K562 (cell line): ENCODE data around the gene SLC43A2. TPM values are rescaled to one million over a fixed set of nuclear protein-coding genes. Genes with fewer than 3 reads are reported as not detected.

ENCODE experiments used
- ATAC-seq: fragments of 200-7000 bp; cut with Tn5 transposase; 3 replicates; pipeline ENCODE4 v1.9.1; 2020; ENCODE audit warnings: moderate library complexity
- BruUV-seq: library from RNA; stranded (reverse); fragments of 400-500 nt; replicated peaks from 2 replicates; lab custom pipeline; 2021; lab: Mats Ljungman, UMichigan
- CTCF ChIA-PET: fragments of 300-600 bp; formaldehyde crosslinking; extraction: SDS; loops from one replicate; lab custom pipeline; 2021; ENCODE audit warnings: low intra/inter-chr PET ratio; lab: Yijun Ruan, JAX
- POLR2A ChIA-PET: fragments of 300-600, 350-650 bp; sonication (Branson Sonifier 250); formaldehyde crosslinking; extraction: SDS; loops from one replicate; lab custom pipeline; 2021; ENCODE audit warnings: antibody characterized with exemption, inconsistent platforms; lab: Yijun Ruan, JAX
- DNase-seq, 4 experiments: peaks; one replicate each; pipeline versions ENCODE4 v3.0.0 to v3.0.0-alpha.2; 2011 to 2018; ENCODE audit warnings: low spot score in 3 of 4, mixed read lengths in 3 of 4; ENCODE audit errors: extremely low read depth in 1 of 4
- FAIRE-seq: peaks from 2 replicates; lab custom pipeline; 2011; peaks lifted over from hg19 to GRCh38; lab: Jason Lieb, UNC
- H2AFZ ChIP-seq: 2 replicates; pipeline ENCODE4 v1.6.0; 2011; ENCODE audit warnings: low read depth, low read length, control low read depth, inconsistent platforms
- H3K27ac ChIP-seq: fragments of 200-600 bp; 3 replicates; pipeline ENCODE4 v1.8.0; 2011; ENCODE audit warnings: low read depth, mild to moderate bottlenecking, control low read depth, inconsistent platforms, low read length, moderate library complexity, mixed read lengths; ENCODE audit errors: extremely low read depth
- H3K27me3 ChIP-seq, 2 experiments: fragments of 300-600 bp in 1 of 2; 2 replicates in 1 of 2; 3 replicates in 1 of 2; pipeline versions ENCODE4 v1.6.0 to v1.8.0; 2011; ENCODE audit warnings: inconsistent platforms in 2 of 2, low read length in 2 of 2, mild to moderate bottlenecking in 1 of 2, mixed read lengths in 1 of 2, moderate library complexity in 1 of 2; ENCODE audit not compliant: control insufficient read depth in 2 of 2, insufficient read depth in 2 of 2
- H3K36me3 ChIP-seq: fragments of 300-600 bp; 3 replicates; pipeline ENCODE4 v1.8.0; 2011; ENCODE audit warnings: mild to moderate bottlenecking, low read length, inconsistent platforms; ENCODE audit not compliant: control insufficient read depth, insufficient read depth
- H3K4me1 ChIP-seq, 2 experiments: fragments of 200-600 bp in 1 of 2; replicated peaks in 1 of 2; 2 replicates in 1 of 2; 3 replicates in 1 of 2; pipeline versions ENCODE4 v1.5.1 to v1.8.0; 2011; ENCODE audit warnings: inconsistent platforms in 2 of 2, low read length in 2 of 2, mild to moderate bottlenecking in 1 of 2, mixed read lengths in 1 of 2, moderate library complexity in 1 of 2; ENCODE audit not compliant: control insufficient read depth in 2 of 2, insufficient read depth in 2 of 2
- H3K4me2 ChIP-seq: 2 replicates; pipeline ENCODE4 v1.6.1; 2011; ENCODE audit warnings: low read length, control low read depth, inconsistent platforms, mixed read lengths; ENCODE audit not compliant: insufficient read depth
- H3K4me3 ChIP-seq: fragments of 200-600 bp; sonication (generic), shearing (Covaris generic); 2 replicates; pipeline ENCODE4 v1.5.1; 2016; ENCODE audit warnings: control low read depth, inconsistent platforms
- H3K79me2 ChIP-seq: fragments of 200-600 bp; 3 replicates; pipeline ENCODE4 v1.8.0; 2011; ENCODE audit warnings: low read length, inconsistent platforms; ENCODE audit not compliant: control insufficient read depth, insufficient read depth
- H3K9ac ChIP-seq, 2 experiments: 2 replicates each; pipeline versions ENCODE4 v1.6.0 to v1.6.1; 2011; ENCODE audit warnings: low read depth in 2 of 2, low read length in 2 of 2, control low read depth in 1 of 2, inconsistent platforms in 1 of 2, mild to moderate bottlenecking in 1 of 2, mixed read lengths in 1 of 2; ENCODE audit not compliant: insufficient read depth in 1 of 2
- H3K9me1 ChIP-seq: one replicate; pipeline ENCODE4 v1.6.0; 2011; ENCODE audit warnings: inconsistent platforms, mild to moderate bottlenecking, low read length, moderate library complexity; ENCODE audit not compliant: control insufficient read depth, insufficient read depth
- H3K9me3 ChIP-seq: replicated peaks from 2 replicates; pipeline ENCODE4 v1.5.1; 2011; ENCODE audit warnings: low read depth, low read length, inconsistent platforms; ENCODE audit not compliant: control insufficient read depth, insufficient read depth
- H4K20me1 ChIP-seq: replicated peaks from 2 replicates; pipeline ENCODE4 v1.6.1; 2011; ENCODE audit warnings: low read length, inconsistent platforms, mixed read lengths; ENCODE audit not compliant: control insufficient read depth, insufficient read depth
- ARNT ChIP-seq, 2 experiments: fragments of 450-650 bp; IDR thresholded peaks; 2 replicates each; pipeline ENCODE4 v1.6.1; 2016; ENCODE audit warnings: mild to moderate bottlenecking in 1 of 2
- DIDO1 ChIP-seq: fragments of 450-650 bp; IDR thresholded peaks from 2 replicates; pipeline ENCODE4 v1.6.1; 2016; ENCODE audit warnings: low read depth, missing biosample characterization, missing genetic modification characterization
- FOS ChIP-seq: IDR thresholded peaks from 3 replicates; pipeline ENCODE4 v1.6.1; 2011; ENCODE audit not compliant: insufficient read length; ENCODE audit errors: extremely low read depth
- HSF4 ChIP-seq: fragments of 250-450 bp; sonication (Bioruptor Pico); IDR thresholded peaks from 2 replicates; pipeline ENCODE4 v2.1.2; 2022; ENCODE audit warnings: mild to moderate bottlenecking, moderate library complexity, borderline replicate concordance
- PPARD ChIP-seq: fragments of 250-450 bp; sonication (Bioruptor Pico); IDR thresholded peaks from 2 replicates; pipeline ENCODE4 v1.8.0; 2022; ENCODE audit warnings: inconsistent platforms, mild to moderate bottlenecking, moderate library complexity
- PURB ChIP-seq: sonication (generic); formaldehyde crosslinking; IDR thresholded peaks from 2 replicates; pipeline ENCODE4 v1.9.0; 2021; ENCODE audit warnings: low read depth, mild to moderate bottlenecking, missing genetic modification reagents
- SREBF1 ChIP-seq: fragments of 150-350 bp; IDR thresholded peaks from 2 replicates; pipeline ENCODE4 v1.6.1; 2014; ENCODE audit warnings: antibody characterized with exemption, low read depth, low read length, borderline replicate concordance
- YY1 ChIP-seq, 3 experiments: IDR thresholded peaks; 2 replicates each; pipeline ENCODE4 v1.6.1; 2011; ENCODE audit warnings: low read length in 2 of 3, mild to moderate bottlenecking in 2 of 3, moderate library complexity in 2 of 3, borderline replicate concordance in 1 of 3, control low read depth in 1 of 3, low read depth in 1 of 3; ENCODE audit not compliant: insufficient read depth in 3 of 3, insufficient replicate concordance in 2 of 3, control insufficient read depth in 1 of 3, insufficient read length in 1 of 3; ENCODE audit errors: extremely low read depth in 1 of 3
- ZNF324 ChIP-seq: fragments of 250-450 bp; sonication (Bioruptor Pico); IDR thresholded peaks from 2 replicates; pipeline ENCODE4 v1.4.0; 2020; ENCODE audit warnings: mild to moderate bottlenecking
- ZNF431 ChIP-seq: sonication (generic); formaldehyde crosslinking; IDR thresholded peaks from 2 replicates; pipeline ENCODE4 v1.8.0; 2022; ENCODE audit warnings: mild to moderate bottlenecking, missing genetic modification reagents
- WGBS: fragments of 100-300 bp; shearing (Covaris generic); methylation state at CpG from one replicate; pipeline ENCODE4 v1.1.6; 2016; ENCODE audit warnings: low coverage, mixed read lengths; ENCODE audit not compliant: insufficient coverage; ENCODE audit errors: missing lambda C conversion rate; 5-methylcytosine and 5-hydroxymethylcytosine counted together
- in situ Hi-C: fragments of 300-500 bp; cut with MboI; formaldehyde crosslinking; loops from 4 replicates; pipeline ENCODE4 v1.15.0; 2018; ENCODE audit warnings: inconsistent platforms, mixed read lengths
- intact Hi-C: fragments of 100-400 bp; cut with micrococcal nuclease; formaldehyde crosslinking; loops from 2 replicates; pipeline ENCODE4 v1.14.2; 2022
- polyA plus RNA-seq, 8 experiments: library from polyadenylated mRNA; depleted of rRNA in 4 of 8; stranded (reverse) in 5 of 8; unstranded in 3 of 8; fragments of >200 nt; fragmentation: Nextera tagmentation in 2 of 8; fragmentation: Illumina TruSeq in 1 of 8; extraction: Ambion mirVana in 2 of 8; extraction: Trizol in 1 of 8; gene quantifications; 2 replicates each; pipeline versions ENCODE4 v1.2.1 to v1.2.3, GENCODE V29; 2011 to 2014; ENCODE audit warnings: inconsistent platforms in 1 of 8, missing spikeins in 1 of 8
- total RNA-seq, 7 experiments: library from RNA; depleted of rRNA in 6 of 7; stranded (reverse); fragments of >200 nt in 6 of 7; fragmentation: Illumina TruSeq in 2 of 7; extraction: Trizol in 2 of 7; gene quantifications; 2 replicates each; pipeline versions ENCODE4 v1.2.1 to v1.2.3, GENCODE V29; 2011 to 2021; ENCODE audit warnings: low replicate concordance in 1 of 7
- TF ChIP-seq, protein P1 (sequence below): fragments of 250-450 bp; sonication (Bioruptor Pico); IDR thresholded peaks from 2 replicates; pipeline ENCODE4 v1.8.0; 2022; ENCODE audit warnings: moderate library complexity, mild to moderate bottlenecking, inconsistent platforms
- TF ChIP-seq, protein P2 (sequence below): fragments of 450-650 bp; conservative IDR thresholded peaks from 2 replicates; pipeline ENCODE4 v1.6.1; 2016; ENCODE audit warnings: missing genetic modification characterization, low read depth, mild to moderate bottlenecking, missing compliant biosample characterization, moderate library complexity

The SLC43A2 gene
- total and polyA plus RNA-seq, 9 of the 15 experiments (the other 6 are each of a cell fraction or from before 2014, with no cell fraction given) = 0.03 to 10.2 (median 3.6) TPM

DNA sequence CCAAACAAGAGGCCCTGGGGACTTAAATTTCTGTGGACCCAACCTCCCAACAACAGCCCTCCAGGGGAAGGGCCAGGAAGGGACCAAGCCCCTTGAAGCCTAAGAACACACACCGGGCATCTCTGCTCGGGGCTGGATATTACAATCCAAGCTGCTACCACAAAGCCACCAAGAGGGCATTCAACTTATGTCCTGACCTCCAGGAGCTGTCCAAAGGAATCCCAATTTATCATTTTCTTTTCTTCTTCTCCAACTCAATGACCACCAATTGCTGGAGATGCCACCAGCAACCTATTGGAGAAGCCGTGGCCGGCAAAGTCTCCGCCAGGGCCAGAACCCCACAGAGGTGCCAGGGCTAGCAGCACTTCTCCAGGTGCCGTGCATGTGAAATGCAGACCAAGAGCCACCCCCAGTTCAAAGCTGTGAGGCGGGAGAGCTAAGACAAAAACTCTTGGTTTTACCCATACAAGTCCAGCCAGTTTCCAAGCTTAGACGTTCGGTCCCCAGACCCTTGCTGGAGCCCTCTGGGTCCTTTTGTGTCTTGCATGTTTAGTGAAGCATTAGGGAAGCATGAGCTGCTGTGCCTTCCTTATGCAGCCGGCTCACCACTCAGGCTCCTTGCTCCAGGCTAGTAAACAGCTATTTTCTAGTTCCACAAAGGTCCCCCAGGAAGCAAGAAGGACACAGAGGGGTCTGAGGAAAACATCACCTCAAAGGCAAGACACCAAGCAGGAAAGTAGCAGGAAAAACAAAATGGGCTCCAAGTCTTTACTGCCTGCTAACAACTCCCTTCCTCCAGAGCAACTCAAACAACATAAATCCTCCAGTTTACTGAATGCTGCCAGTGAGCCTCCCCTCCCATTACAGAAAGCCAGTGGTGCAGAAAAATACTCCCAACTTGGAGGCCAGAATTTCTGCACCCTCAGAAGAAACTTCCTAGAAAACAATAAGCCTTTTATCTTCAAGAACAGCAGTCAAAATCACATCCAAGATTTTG is 69.3 kb downstream of the SLC43A2 start:
- H3K9me1 ChIP-seq = no peaks in the 10 kb centered on the region
- ChIA-PET CTCF (no interaction called here), POLR2A (interaction anchor here (0.5 to 0.7 kb wide), 2 partner anchors 38 to 118 kb away, joined by 3 to 5 read pairs; no protein-coding TSS in a partner anchor)
- peaks cover 18% of the 10 kb centered on the region for H4K20me1 ChIP-seq
- peaks cover 39% of the 10 kb centered on the region for H3K79me2 ChIP-seq
- H3K36me3 ChIP-seq = peaks cover 31% of the 10 kb centered on the region; the same call in 2 of the 3 replicates
- DNase-seq (no peak), FAIRE-seq (no peak), ATAC-seq (no peak)
- no peaks in the 10 kb centered on the region for H3K9me3 ChIP-seq
- BruUV-seq = no TSS peak
- TF ChIP-seq PURB (CRISPR knock-in tag) (no peak), ZNF324 (CRISPR knock-in tag) (no peak), SREBF1 (no peak), FOS (no peak), ZNF431 (CRISPR knock-in tag) (no peak), HSF4 (CRISPR knock-in tag) (no peak), PPARD (CRISPR knock-in tag) (no peak), ARNT (IDR thresholded peaks at IDR 0.05) (no peak), DIDO1 (tag) (no peak), YY1 (IDR thresholded peaks at IDR 0.05; ENCODE audit: borderline replicate concordance in 1 of 3, control insufficient read depth in 1 of 3, extremely low read depth in 1 of 3, insufficient read depth in 3 of 3, insufficient read length in 1 of 3, insufficient replicate concordance in 2 of 3, low read depth in 1 of 3, low read length in 2 of 3) (no peak)
- TF ChIP-seq, protein P1, sequence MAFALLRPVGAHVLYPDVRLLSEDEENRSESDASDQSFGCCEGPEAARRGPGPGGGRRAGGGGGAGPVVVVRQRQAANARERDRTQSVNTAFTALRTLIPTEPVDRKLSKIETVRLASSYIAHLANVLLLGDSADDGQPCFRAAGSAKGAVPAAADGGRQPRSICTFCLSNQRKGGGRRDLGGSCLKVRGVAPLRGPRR (CRISPR knock-in tag) = no peak
- TF ChIP-seq, protein P2, sequence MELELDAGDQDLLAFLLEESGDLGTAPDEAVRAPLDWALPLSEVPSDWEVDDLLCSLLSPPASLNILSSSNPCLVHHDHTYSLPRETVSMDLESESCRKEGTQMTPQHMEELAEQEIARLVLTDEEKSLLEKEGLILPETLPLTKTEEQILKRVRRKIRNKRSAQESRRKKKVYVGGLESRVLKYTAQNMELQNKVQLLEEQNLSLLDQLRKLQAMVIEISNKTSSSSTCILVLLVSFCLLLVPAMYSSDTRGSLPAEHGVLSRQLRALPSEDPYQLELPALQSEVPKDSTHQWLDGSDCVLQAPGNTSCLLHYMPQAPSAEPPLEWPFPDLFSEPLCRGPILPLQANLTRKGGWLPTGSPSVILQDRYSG (tag) = no peak
- no peak overlapping the region for H3K4me3 ChIP-seq
- no peaks in the 10 kb centered on the region for H3K27me3 ChIP-seq
- intact Hi-C loops (no loop called here), in situ Hi-C loops (no loop called here)
- H3K27ac ChIP-seq = no peak overlapping the region
- H3K4me2 ChIP-seq = no peak overlapping the region
- no peak overlapping the region for H2AFZ ChIP-seq
- peak overlapping the region in 1 of 2 experiments; percentile 9; a peak in 1 of 4 replicates for H3K9ac ChIP-seq
- H3K4me1 ChIP-seq = peaks cover 16 to 44% of the 10 kb centered on the region in 2 experiments; a peak in 4 of 5 replicates
- WGBS = 88% methylated on average over 8 of the region's 10 CpGs
